ENCODE measurements around the gene GSDME.

GRCh38 chr7:24752073-24752800, 5.0 kb downstream of the GSDME start:
- TF ChIP-seq, protein P1, sequence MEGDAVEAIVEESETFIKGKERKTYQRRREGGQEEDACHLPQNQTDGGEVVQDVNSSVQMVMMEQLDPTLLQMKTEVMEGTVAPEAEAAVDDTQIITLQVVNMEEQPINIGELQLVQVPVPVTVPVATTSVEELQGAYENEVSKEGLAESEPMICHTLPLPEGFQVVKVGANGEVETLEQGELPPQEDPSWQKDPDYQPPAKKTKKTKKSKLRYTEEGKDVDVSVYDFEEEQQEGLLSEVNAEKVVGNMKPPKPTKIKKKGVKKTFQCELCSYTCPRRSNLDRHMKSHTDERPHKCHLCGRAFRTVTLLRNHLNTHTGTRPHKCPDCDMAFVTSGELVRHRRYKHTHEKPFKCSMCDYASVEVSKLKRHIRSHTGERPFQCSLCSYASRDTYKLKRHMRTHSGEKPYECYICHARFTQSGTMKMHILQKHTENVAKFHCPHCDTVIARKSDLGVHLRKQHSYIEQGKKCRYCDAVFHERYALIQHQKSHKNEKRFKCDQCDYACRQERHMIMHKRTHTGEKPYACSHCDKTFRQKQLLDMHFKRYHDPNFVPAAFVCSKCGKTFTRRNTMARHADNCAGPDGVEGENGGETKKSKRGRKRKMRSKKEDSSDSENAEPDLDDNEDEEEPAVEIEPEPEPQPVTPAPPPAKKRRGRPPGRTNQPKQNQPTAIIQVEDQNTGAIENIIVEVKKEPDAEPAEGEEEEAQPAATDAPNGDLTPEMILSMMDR (IDR thresholded peaks at IDR 0.05), result no peak
- no peak for TF ChIP-seq EP300 (IDR thresholded peaks at IDR 0.05)
